ENCODE results near the gene NISCH.

NISCH gene

GRCh38 chr3:52514576-52514975 lies 59.2 kb downstream of the NISCH start:
- Histone ChIP-seq H3K9ac (ENCODE audit: low read length) (no peak overlapping the region), H3K9me3 (ENCODE audit: insufficient read depth, low read length) (no peaks in the 10 kb centered on the region), H3K4me1 (ENCODE audit: low read length) (no peaks in the 10 kb centered on the region), H3K27me3 (ENCODE audit: low read depth, low read length) (peaks cover 2% of the 10 kb centered on the region; the same call in 1 of the 2 replicates), H3K79me2 (ENCODE audit: low read length) (no peaks in the 10 kb centered on the region), H4K20me1 (ENCODE audit: insufficient read depth, low read length) (no peaks in the 10 kb centered on the region), H3K4me2 (ENCODE audit: low read length) (no peak overlapping the region), H3K36me3 (replicated peaks; ENCODE audit: low read depth, low read length) (no peaks in the 10 kb centered on the region), H3K4me3 (ENCODE audit: low read length) (no peak overlapping the region), H2AFZ (ENCODE audit: low read depth, low read length) (no peak overlapping the region), H3K27ac (ENCODE audit: low read length) (no peak overlapping the region)
- TF ChIP-seq, protein P1, sequence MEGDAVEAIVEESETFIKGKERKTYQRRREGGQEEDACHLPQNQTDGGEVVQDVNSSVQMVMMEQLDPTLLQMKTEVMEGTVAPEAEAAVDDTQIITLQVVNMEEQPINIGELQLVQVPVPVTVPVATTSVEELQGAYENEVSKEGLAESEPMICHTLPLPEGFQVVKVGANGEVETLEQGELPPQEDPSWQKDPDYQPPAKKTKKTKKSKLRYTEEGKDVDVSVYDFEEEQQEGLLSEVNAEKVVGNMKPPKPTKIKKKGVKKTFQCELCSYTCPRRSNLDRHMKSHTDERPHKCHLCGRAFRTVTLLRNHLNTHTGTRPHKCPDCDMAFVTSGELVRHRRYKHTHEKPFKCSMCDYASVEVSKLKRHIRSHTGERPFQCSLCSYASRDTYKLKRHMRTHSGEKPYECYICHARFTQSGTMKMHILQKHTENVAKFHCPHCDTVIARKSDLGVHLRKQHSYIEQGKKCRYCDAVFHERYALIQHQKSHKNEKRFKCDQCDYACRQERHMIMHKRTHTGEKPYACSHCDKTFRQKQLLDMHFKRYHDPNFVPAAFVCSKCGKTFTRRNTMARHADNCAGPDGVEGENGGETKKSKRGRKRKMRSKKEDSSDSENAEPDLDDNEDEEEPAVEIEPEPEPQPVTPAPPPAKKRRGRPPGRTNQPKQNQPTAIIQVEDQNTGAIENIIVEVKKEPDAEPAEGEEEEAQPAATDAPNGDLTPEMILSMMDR (IDR thresholded peaks at IDR 0.05; ENCODE audit: low read depth, low read length), result no peak
- TF ChIP-seq EZH2phosphoT487 (IDR thresholded peaks at IDR 0.05; ENCODE audit: low read depth), result no peak

GRCh38 chr3:52515192-52515591 lies 59.8 kb downstream of the NISCH start:
- H4K20me1 ChIP-seq (ENCODE audit: insufficient read depth, low read length), result no peaks in the 10 kb centered on the region
- H3K4me1 ChIP-seq (ENCODE audit: low read length), result no peaks in the 10 kb centered on the region
- no peak overlapping the region for H3K27ac ChIP-seq (ENCODE audit: low read length)
- no peaks in the 10 kb centered on the region for H3K9me3 ChIP-seq (ENCODE audit: insufficient read depth, low read length)
- TF ChIP-seq, protein P1 (IDR thresholded peaks at IDR 0.05; ENCODE audit: low read depth, low read length), result no peak
- TF ChIP-seq EZH2phosphoT487 (IDR thresholded peaks at IDR 0.05; ENCODE audit: low read depth), result no peak
- H3K9ac ChIP-seq (ENCODE audit: low read length), result no peak overlapping the region
- H3K79me2 ChIP-seq (ENCODE audit: low read length), result no peaks in the 10 kb centered on the region
- no peaks in the 10 kb centered on the region for H3K36me3 ChIP-seq (replicated peaks; ENCODE audit: low read depth, low read length)
- H3K27me3 ChIP-seq (ENCODE audit: low read depth, low read length), result no peaks in the 10 kb centered on the region
- H3K4me2 ChIP-seq (ENCODE audit: low read length), result no peak overlapping the region
- H3K4me3 ChIP-seq (ENCODE audit: low read length), result no peak overlapping the region
- H2AFZ ChIP-seq (ENCODE audit: low read depth, low read length), result no peak overlapping the region

DNA sequence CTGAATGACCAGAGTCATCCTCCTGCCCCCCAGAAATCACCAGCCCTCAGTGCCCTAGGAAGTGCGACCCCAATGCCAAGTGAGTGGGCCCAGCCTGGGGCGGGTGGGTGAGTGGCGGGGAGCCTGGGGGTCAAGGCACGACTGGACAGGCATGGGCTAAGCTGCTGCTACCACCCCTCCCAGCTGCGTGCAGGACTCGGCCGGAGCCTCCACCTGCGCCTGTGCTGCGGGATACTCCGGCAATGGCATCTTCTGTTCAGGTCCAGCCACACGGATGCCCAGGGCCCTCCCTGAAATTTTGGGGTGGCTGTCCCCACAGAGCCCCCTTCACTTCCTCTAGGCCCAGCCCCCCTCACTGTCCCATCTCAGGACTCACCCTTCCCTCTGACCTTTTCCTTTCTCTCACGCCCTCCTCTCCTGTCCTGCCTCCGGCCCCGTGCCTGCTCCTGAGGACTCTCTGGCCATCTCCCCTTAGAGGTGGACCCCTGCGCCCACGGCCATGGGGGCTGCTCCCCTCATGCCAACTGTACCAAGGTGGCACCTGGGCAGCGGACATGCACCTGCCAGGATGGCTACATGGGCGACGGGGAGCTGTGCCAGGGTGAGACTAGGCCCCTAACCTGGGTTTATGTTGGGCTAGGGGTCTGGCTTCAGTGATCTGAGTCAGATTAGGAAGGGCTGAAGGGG lies 61.2 kb downstream of the NISCH start:
- Histone ChIP-seq H2AFZ (ENCODE audit: low read depth, low read length) (no peak overlapping the region), H3K27me3 (ENCODE audit: low read depth, low read length) (no peaks in the 10 kb centered on the region), H3K27ac (ENCODE audit: low read length) (no peak overlapping the region), H3K36me3 (replicated peaks; ENCODE audit: low read depth, low read length) (no peaks in the 10 kb centered on the region), H3K9me3 (ENCODE audit: insufficient read depth, low read length) (no peaks in the 10 kb centered on the region), H4K20me1 (ENCODE audit: insufficient read depth, low read length) (no peaks in the 10 kb centered on the region), H3K9ac (ENCODE audit: low read length) (no peak overlapping the region), H3K4me2 (ENCODE audit: low read length) (no peak overlapping the region), H3K4me3 (ENCODE audit: low read length) (no peak overlapping the region), H3K4me1 (ENCODE audit: low read length) (no peaks in the 10 kb centered on the region), H3K79me2 (ENCODE audit: low read length) (no peaks in the 10 kb centered on the region)
- TF ChIP-seq, protein P1 (IDR thresholded peaks at IDR 0.05; ENCODE audit: low read depth, low read length), result no peak
- no peak for TF ChIP-seq EZH2phosphoT487 (IDR thresholded peaks at IDR 0.05; ENCODE audit: low read depth)

- H3K36me3 ChIP-seq (replicated peaks; ENCODE audit: low read depth, low read length), result no peaks in the 10 kb centered on the region
- H3K4me2 ChIP-seq (ENCODE audit: low read length), result no peak overlapping the region
- no peaks in the 10 kb centered on the region for H3K4me1 ChIP-seq (ENCODE audit: low read length)
- no peak overlapping the region for H3K27ac ChIP-seq (ENCODE audit: low read length)
- H2AFZ ChIP-seq (ENCODE audit: low read depth, low read length), result no peak overlapping the region
- H3K4me3 ChIP-seq (ENCODE audit: low read length), result no peak overlapping the region
- H4K20me1 ChIP-seq (ENCODE audit: insufficient read depth, low read length), result no peaks in the 10 kb centered on the region
- no peak overlapping the region for H3K9ac ChIP-seq (ENCODE audit: low read length)
- no peaks in the 10 kb centered on the region for H3K27me3 ChIP-seq (ENCODE audit: low read depth, low read length)
- H3K9me3 ChIP-seq (ENCODE audit: insufficient read depth, low read length), result no peaks in the 10 kb centered on the region
- TF ChIP-seq, protein P1 (IDR thresholded peaks at IDR 0.05; ENCODE audit: low read depth, low read length), result no peak
- no peak for TF ChIP-seq EZH2phosphoT487 (IDR thresholded peaks at IDR 0.05; ENCODE audit: low read depth)
- no peaks in the 10 kb centered on the region for H3K79me2 ChIP-seq (ENCODE audit: low read length)
Measured at GRCh38 chr3:52517796-52518722, 62.7 kb downstream of the NISCH start.

All from OCI-LY3 (cell line).